Brain microvascular endothelial cell (primary cell): ENCODE results near the gene CLCA4.

Experiments used
- DNase-seq: peaks from one replicate; pipeline ENCODE4 v3.0.0-alpha.2; 2020
- H3K27ac ChIP-seq: fragments of 250-450 bp; sonication (Bioruptor Pico); 2 replicates; pipeline ENCODE4 v1.5.1; 2020; ENCODE audit warnings: mild to moderate bottlenecking, moderate library complexity
- H3K27me3 ChIP-seq: fragments of 250-450 bp; sonication (Bioruptor Pico); replicated peaks from 2 replicates; pipeline ENCODE4 v1.5.1; 2020; ENCODE audit warnings: mild to moderate bottlenecking
- H3K36me3 ChIP-seq: fragments of 250-450 bp; sonication (Bioruptor Pico); replicated peaks from 2 replicates; pipeline ENCODE4 v1.5.1; 2020; ENCODE audit warnings: mild to moderate bottlenecking
- H3K4me3 ChIP-seq: 2 replicates; pipeline ENCODE4 v1.5.1; 2011; ENCODE audit warnings: low read depth, mild to moderate bottlenecking, control low read depth, low read length, moderate library complexity
- in situ Hi-C: cut with HindIII; loops from 2 replicates; pipeline ENCODE4 v1.10.0; 2017; ENCODE audit warnings: low sequenced_read_pairs, low pct_ligation_motif_present
- TF ChIP-seq, protein P1 (sequence below): IDR thresholded peaks from 2 replicates; pipeline ENCODE4 v1.5.1; 2011; ENCODE audit warnings: low read depth, mild to moderate bottlenecking, moderate library complexity, low read length, control low read depth, inconsistent platforms; ENCODE audit errors: missing control alignments

The CLCA4 gene

DNA sequence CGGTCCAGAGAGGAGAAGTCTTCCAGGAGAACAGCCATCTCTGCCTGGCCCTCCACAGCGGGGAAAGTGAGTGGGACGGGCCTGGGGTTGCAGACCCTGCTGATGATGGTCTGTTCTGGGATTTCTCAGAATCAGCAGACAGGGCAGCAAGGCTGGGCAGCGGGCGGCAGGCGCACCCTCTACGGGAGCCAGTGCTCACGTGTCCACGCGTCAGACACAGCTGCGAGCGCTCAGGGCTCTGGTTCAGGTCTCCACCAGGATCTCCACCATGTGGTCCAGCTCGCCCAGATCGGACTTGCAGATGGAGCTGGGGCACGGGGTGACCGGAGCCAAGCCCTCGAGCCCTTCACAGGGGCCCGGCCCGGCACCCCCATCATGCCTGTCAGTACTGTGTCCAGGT lies 5.5 kb downstream of the CLCA4 start:
- H3K36me3 ChIP-seq: no peaks in the 10 kb centered on the region
- no peak overlapping the region for H3K27ac ChIP-seq
- H3K27me3 ChIP-seq: no peaks in the 10 kb centered on the region
- TF ChIP-seq, protein P1, sequence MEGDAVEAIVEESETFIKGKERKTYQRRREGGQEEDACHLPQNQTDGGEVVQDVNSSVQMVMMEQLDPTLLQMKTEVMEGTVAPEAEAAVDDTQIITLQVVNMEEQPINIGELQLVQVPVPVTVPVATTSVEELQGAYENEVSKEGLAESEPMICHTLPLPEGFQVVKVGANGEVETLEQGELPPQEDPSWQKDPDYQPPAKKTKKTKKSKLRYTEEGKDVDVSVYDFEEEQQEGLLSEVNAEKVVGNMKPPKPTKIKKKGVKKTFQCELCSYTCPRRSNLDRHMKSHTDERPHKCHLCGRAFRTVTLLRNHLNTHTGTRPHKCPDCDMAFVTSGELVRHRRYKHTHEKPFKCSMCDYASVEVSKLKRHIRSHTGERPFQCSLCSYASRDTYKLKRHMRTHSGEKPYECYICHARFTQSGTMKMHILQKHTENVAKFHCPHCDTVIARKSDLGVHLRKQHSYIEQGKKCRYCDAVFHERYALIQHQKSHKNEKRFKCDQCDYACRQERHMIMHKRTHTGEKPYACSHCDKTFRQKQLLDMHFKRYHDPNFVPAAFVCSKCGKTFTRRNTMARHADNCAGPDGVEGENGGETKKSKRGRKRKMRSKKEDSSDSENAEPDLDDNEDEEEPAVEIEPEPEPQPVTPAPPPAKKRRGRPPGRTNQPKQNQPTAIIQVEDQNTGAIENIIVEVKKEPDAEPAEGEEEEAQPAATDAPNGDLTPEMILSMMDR: no peak
- no peak for DNase-seq
- H3K4me3 ChIP-seq: no peak overlapping the region
- in situ Hi-C loops: no loop called here

- TF ChIP-seq, protein P1: no peak
- Histone ChIP-seq H3K27me3 (no peaks in the 10 kb centered on the region), H3K36me3 (no peaks in the 10 kb centered on the region), H3K4me3 (no peak overlapping the region), H3K27ac (no peak overlapping the region)
- no peak for DNase-seq
- in situ Hi-C loops: no loop called here
These were observed 10.9 kb downstream of the CLCA4 start for GRCh38 chr1:86557739-86558138.

- in situ Hi-C loops: no loop called here
- no peaks in the 10 kb centered on the region for H3K36me3 ChIP-seq
These were observed 17.0 kb downstream of the CLCA4 start for GRCh38 chr1:86563849-86564248.

DNA sequence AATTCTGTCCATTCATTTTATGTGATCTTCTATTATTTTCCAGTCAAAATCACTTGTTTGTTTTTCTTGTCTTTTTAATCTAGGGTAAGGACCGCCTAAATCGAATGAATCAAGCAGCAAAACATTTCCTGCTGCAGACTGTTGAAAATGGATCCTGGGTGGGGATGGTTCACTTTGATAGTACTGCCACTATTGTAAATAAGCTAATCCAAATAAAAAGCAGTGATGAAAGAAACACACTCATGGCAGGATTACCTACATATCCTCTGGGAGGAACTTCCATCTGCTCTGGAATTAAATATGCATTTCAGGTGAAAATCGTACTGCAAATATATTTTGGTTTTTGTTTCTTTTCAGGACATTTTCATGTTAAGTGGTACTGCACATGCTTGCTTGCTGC lies 20.5 kb downstream of the CLCA4 start:
- DNase-seq: no peak
- TF ChIP-seq, protein P1: no peak
- H3K4me3 ChIP-seq: no peak overlapping the region
- no peak overlapping the region for H3K27ac ChIP-seq
- no peaks in the 10 kb centered on the region for H3K36me3 ChIP-seq
- H3K27me3 ChIP-seq: no peaks in the 10 kb centered on the region
- in situ Hi-C loops: no loop called here

More at GRCh38 chr1:86563849-86564248, 17.0 kb downstream of the CLCA4 start:
- H3K27me3 ChIP-seq: no peaks in the 10 kb centered on the region
- no peak for DNase-seq
- TF ChIP-seq, protein P1: no peak
- H3K27ac ChIP-seq: no peak overlapping the region
- H3K4me3 ChIP-seq: no peak overlapping the region

DNA sequence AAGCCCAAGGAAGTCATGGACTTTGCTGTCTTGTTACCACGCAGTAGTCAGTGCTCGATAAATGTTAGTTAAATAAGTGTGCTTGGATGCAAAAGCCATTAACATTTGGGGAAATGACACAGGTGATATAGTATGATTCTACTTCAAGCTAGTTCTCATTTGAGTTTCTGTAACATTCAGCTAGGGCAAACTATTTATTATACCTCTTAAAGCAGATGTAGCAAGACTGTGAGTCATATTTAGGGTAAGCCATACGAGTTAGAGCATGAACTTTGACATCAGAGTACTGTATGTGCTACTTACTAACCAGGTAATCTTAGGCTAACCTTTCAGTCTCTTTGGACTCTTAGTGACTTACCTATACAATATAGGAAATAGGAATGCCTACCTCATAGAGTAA lies 21.0 kb downstream of the CLCA4 start:
- in situ Hi-C loops: no loop called here
- no peak for DNase-seq

More for the DNA sequence above, 21.0 kb downstream of the CLCA4 start:
- no peaks in the 10 kb centered on the region for H3K36me3 ChIP-seq
- no peak overlapping the region for H3K4me3 ChIP-seq
- H3K27ac ChIP-seq: no peak overlapping the region
- TF ChIP-seq, protein P1: no peak
- H3K27me3 ChIP-seq: no peaks in the 10 kb centered on the region
